ENCODE results near the gene CADPS2.
"Not testable (repeated sequence)": the region's sequence is repeated elsewhere in the genome, so short reads cannot be mapped to it uniquely, and the experiment has no call there.

The CADPS2 gene

DNA sequence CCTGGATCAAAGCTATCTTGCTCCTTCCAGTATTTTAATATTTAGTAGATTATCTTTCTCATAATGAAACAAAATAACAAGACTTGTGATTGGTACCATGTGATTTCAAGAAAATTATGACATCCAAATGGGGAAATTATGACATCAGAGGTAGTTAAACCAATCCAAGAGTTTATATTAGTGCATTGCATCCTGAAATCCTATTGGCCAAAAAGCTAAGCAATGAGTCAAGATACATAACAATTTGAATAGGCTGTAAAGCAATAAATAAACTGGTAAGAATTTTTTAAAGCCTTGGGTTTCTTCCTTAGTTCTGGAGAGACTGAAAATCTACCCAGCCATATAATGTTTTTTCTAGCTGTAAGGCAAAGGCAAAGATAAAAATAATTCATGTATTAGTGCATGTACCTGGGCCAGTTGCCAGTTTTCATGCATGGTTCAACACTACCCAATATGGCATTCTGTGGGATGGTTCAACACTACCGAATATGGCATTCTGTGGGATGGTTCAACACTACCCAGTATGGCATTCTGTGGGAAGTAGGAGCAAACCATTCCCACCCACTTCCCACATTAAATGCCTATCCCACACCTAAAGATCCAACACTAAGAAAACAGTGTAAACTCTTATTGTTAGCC is 183.3 kb downstream of the CADPS2 start, which contains the start of gene RNF148:
Gene RNF148, minus strand, starts transcription at position 51 of the 639 bp plus-strand sequence. CDS start 172 bp downstream, outside the sequence.
- DNase-seq = no peak

DNA sequence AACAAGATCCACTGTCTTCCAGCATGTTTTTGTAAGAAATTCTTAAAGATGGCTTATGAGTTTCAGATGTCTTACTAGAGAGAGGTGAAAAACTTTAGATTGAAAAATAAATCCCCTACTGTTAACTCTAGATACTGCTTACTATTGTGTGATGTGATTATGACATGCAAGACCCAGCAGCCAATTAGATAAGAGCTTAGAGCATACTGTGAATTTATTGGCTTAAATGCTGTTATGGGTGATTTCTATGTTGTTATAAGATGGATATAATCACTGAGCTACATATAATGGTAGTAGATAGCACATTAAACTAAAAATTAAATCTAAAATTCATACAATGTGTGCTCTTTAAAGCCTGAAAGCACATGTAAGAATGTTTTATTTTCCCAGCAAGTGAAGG is 187.2 kb downstream of the CADPS2 start, which contains the start of gene RNF133:
Gene RNF133, minus strand, starts transcription at position 101 of the 400 bp plus-strand sequence. CDS start 199 bp downstream, outside the sequence.
- no peak for DNase-seq

DNA sequence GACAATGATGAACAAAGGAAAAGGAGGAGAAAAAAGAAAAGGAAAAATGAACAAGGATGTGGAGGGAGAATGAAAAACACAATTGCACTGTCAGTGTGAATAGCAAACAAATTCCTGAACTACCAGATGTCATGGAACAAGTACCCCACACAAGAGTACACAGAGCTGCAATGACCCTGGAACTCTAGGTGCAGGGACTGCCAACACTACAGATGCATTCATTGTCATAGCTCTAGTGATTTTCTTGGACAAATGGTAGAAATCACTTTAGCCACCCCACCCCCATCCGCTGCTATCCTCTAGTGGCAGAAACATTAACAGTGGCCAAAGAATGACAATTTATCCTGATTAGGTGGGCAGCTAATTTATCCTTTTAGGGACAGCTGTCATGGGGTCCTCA is 190.4 kb downstream of the CADPS2 start:
- no peak for DNase-seq

DNA sequence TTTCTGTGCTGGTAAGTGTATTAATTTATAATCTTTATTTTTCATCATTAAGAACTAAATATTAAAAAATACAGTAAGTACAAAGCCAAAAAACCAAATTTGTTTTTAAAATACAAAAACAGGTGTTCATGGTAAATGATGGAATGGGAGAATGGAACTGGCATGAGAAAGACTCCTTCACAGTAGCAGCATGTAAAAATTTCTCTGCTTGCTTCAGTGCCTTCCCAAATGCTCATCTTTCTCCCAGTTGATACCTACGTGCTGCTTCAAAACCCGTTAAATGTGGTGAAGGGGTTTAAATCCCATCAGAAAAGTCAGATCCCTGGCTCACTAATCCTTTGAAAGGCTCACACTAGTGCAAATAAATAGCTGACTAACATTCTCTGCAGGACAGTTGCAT is 191.6 kb downstream of the CADPS2 start:
- no peak for DNase-seq

DNA sequence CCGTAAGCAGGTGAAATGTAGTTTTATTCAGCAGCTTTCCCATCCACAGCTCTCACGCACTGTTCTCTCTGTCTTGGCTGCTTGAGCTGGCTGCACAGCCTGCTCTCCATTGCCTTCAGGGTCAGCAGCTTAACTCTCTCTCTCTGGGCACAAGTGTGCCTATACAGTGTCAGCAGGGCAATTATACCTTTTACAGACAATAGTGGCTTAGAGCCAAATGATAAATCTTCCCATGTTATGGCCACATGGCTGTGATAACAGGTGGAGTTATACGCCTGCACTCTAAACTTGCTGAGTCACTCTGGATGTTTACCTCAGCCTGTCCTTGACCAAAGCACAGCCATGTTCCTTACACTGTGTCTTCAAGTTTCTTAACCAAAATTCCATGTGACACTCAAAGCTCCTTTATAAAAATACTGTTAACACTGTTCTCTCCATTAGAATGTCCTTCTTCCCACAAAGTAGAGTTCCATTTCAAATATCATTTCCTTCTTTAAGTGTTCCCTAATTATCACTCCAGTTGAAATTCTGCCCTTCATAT is 193.4 kb downstream of the CADPS2 start:
- DNase-seq = no peak

DNA sequence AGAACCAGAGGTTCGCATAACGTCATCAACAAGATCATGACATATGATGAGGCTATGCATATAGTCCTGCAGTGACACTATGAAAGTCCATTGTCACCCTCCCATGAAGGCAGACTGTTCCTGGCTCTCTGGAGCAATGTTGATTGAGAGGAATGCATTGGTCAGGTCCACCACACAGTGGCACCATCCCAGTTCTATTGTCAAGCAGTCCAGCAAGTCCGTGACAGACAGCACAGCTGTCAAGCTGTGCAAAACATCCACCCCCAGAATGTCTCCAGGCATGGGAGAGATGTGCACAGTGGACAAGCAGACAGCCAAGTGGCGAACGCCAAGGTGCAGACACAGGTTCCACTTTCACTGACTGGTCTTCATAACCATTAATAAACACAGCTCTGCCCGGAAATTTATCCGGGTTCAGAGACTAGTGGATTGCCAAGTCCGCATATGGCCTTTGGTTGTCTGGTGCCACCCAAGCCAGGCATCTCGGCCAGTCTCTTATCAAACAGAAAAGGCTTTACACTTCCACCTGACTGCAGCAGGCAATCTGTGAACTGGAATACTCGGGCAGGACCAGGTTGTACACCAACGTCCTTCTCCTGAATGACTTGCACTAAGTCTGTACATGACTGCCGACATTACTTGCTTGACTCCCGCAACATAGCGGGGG is 194.6 kb downstream of the CADPS2 start:
- no peak for DNase-seq

GRCh38 chr7:122689346-122690109 is 196.7 kb downstream of the CADPS2 start:
- no peak for DNase-seq

DNA sequence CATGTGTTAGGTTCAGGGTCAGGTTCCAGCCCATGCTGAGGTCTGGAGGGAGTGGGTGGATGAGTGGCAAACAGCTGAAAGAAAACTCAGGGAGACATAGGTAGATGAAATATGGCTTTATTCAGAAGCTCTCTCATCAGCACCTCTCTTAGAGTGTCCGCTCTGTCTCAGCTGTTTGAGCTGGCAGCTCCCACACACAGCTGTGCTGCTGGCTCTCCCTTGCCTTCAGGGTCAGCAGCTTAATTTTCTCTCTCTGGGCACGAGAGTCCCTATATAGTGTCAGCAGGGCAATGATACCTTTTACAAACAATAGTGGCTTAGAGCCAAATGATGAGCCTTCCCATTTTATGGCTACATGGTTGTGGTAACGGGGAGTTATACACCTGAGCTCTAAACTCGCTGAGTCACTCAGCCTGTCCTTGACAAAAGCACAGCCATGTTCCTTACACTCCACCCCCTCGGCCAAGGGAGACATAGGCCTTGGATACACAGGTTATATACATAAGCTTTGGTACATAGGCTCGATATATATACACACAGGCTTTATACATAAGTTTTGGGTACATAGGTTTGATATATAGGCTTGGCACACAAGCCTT is 197.8 kb downstream of the CADPS2 start:
- no peak for DNase-seq

GRCh38 chr7:122686360-122686878 is 199.8 kb downstream of the CADPS2 start:
- DNase-seq = no peak

DNA sequence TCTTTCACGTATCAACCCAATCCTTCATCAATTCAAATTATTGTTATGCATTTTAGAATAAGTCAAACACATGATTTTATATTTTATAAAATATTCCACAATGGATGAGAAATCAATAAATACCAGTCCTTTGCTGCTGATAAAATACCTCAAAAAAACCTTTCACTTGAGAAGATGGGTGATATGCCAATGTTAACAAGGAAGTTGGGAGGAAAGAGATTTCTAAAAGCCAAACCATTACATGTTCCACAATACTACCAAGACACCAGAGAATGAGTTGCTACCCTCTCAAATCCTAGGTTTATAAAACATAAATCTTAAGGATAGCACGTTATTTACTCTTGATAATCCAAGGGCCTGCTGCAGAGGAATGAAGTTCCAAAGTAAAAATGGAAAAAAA is 201.8 kb downstream of the CADPS2 start:
- no peak for DNase-seq

GRCh38 chr7:122682815-122683550 is 203.3 kb downstream of the CADPS2 start:
- DNase-seq = no peak

DNA sequence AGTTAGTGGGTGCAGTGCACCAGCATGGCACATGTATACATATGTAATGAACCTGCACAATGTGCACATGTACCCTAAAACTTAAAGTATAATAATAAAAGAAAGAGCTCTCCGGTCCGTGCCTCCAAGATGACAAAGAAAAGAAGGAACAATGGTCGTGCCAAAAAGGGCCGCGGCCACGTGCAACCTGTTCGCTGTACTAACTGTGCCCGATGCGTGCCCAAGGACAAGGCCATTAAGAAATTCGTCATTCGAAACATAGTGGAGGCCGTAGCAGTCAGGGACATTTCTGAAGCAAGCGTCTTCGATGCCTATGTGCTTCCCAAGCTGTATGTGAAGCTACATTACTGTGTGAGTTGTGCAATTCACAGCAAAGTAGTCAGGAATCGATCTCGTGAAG is 205.1 kb downstream of the CADPS2 start:
- DNase-seq = not testable (repeated sequence)

GRCh38 chr7:122679813-122680212 is 206.4 kb downstream of the CADPS2 start:
- DNase-seq = no peak

DNA sequence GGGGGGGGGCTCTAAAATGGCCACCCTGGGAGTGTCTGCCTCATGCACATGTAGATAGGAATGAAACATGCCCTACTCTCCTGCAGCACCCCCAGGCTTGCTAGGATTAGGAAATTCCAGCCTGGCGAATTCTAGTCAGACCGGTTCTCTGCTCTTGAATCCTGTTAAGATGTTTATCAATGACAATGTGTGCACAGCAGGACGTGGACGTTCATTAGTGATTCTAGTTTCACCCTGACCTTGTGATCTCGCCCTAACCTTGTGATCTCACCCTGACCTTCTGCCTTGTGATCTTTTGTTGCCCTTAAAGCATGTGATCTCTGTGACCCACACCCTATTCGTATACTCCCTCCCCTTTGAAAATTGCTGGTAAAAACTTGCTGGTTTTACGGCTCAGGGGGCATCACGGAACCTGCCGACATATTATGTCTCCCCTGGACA is 207.0 kb downstream of the CADPS2 start:
- not testable (repeated sequence) for DNase-seq

DNA sequence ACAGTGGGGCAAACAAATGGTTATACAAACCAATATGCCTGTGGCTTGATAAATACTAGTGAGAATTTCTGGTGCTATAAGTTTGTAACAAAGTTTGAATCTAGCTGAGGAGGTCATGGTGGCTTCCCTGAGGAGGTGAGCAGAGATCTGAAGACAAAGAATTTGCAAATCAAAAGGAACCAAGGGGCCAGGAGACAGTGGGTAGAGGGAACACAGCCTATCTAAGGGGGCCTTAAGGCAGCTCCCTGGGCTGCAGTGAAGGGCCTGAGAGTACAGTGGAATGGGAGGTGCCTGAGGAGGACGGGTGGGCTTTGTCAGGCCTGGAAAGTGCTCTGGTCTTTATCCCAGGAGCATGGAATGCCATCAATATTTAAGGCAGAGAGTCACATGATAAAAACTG is 209.1 kb downstream of the CADPS2 start:
- DNase-seq = no peak

DNA sequence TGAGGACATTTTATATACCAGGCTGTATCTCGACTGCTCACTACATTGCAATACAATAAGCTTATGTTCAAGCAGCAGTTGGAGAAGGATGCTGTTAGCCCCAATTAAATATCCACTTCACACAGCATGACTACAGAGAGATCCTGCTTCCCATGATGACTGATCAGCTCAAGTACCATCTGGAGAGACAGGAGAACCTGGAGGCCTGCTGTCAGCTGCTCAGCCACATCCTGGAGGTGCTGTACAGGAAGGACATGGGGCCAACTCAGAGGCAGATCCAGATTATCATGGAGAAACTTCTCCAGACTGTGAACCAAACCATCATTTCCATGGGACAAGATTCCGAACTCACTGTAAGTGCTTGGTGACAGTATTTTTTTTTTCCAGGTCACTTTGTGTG is 209.8 kb downstream of the CADPS2 start:
- DNase-seq = no peak

GRCh38 chr7:122675621-122676020 is 210.6 kb downstream of the CADPS2 start:
- no peak for DNase-seq

DNA sequence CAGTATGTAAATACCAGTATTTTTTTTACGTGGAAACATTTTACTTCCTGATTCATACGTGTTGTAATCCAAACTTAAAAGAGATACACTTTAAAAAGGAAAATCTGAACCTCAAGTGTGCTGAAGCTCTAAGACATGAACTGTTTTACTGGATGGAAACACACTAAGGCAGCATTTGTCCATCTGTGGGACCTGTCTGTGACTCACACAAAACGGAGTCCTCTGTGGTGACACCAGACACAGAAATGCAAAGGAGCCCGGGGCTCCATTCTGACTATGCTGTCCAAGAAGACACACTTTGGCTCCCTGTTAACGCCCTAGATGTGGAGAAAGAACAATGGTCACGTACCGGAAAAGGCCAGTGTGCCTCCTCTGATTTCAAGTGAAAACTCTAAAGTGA is 211.2 kb downstream of the CADPS2 start:
- DNase-seq = no peak

- no peak for DNase-seq
These were observed 211.8 kb downstream of the CADPS2 start for GRCh38 chr7:122674502-122674901.

- no peak for DNase-seq
These were observed 212.3 kb downstream of the CADPS2 start for GRCh38 chr7:122673951-122674350.

- no peak for DNase-seq
These were observed 213.7 kb downstream of the CADPS2 start for GRCh38 chr7:122672536-122672935.

DNA sequence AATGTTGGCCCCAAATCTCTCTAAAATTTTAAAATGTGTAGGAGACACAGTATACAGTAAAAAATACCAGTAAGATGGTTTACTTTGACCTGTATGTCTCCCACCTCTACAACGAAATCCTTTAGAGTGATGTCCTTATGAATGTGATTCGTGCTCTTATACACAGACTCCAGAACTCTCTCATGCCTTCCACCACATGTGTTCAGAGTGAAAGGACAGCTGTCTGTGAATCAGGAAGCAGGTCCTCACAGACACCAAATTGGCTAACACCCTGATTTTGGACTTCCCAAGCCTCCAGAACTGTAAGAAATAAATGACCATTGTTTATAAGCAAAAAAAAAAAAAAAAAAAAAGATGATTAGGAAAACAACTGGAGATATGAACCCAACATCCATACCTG is 222.5 kb downstream of the CADPS2 start:
- no peak for DNase-seq

Measured in activated CD4-positive, alpha-beta T cell treated with anti-CD3 and anti-CD28 coated beads for 4 hours (primary cell).